ENCODE data around the gene ANGPTL3.

ANGPTL3 gene

GRCh38 chr1:62628506-62628905 is 31.2 kb downstream of the ANGPTL3 start:
- DNase-seq (ENCODE audit: low read depth) = no peak

DNA sequence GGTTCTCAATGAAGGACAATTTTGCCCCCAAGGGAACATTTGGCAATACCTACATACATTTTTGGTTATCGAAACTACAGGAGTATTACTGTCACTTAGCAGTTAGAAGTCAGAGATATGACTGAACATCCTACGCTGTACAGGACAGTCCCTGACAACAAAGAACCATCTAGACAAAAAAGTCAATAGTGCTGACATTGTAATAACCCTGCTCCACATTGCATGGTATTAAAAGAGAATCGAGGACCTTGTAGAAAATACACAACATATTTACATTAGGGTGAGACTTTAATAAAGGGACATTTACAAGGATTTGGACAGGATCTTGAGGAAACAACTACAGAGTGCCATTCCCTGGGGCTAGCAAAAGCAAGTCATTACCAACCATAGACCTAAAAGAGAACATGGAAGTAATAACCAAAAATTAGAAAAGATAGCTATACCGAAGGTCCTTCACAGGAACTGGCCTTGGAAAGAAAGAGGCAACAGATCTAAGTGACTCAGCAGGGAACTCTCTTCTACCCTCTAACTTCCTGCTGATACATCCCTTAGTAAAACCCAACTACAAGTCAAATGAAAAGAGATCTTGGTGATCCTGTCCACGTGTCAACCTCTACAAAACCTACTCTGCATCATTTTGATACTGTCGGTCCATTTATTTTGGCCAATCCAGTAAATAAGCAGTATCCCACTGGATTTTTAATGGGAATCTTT is 40.2 kb downstream of the ANGPTL3 start:
- DNase-seq (ENCODE audit: low read depth) = no peak

DNA sequence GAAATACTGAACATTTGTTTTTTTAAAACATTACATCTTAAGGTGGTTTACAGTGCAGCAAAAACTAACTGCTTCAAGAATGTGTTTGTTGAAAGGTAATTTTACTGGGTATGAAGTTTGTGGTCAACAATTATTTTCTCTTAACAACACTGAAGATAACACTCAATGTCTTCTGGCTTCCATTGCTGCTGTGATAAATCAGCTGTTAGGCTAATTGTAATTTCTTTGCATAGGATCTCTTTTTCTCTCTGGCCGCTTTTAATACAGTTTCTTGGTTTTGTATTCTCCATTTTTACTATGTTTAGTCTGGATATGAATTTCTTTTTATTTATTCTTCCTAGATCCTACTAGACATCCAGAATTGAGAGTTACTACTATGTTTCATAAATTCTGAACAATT is 46.0 kb downstream of the ANGPTL3 start:
- no peak for DNase-seq (ENCODE audit: low read depth)

- DNase-seq (ENCODE audit: low read depth) = no peak
Observed at GRCh38 chr1:62652387-62652786, 55.1 kb downstream of the ANGPTL3 start.

GRCh38 chr1:62654744-62655143 is 57.4 kb downstream of the ANGPTL3 start:
- no peak for DNase-seq (ENCODE audit: low read depth)

Measured in activated gamma-delta T cell treated with anti-CD3 and anti-CD28 coated beads, Interleukin-2, amount 50 U/mL, for 16 hours (primary cell).